DND-41 (cell line): ENCODE data around the gene MMP2.

Source experiments
- ATAC-seq: fragments of 200-7000 bp; cut with Tn5 transposase; 3 replicates; pipeline ENCODE4 v1.9.1; 2021; ENCODE audit warnings: low read depth; ENCODE audit not compliant: insufficient read depth
- DNase-seq: peaks from one replicate; pipeline ENCODE4 v3.0.0-alpha.2; 2020
- H2AFZ ChIP-seq: 2 replicates; pipeline ENCODE4 v1.6.0; 2012; ENCODE audit warnings: low read depth, low read length
- H3K27ac ChIP-seq: 2 replicates; pipeline ENCODE4 v1.5.1; 2012; ENCODE audit warnings: low read length, inconsistent platforms
- H3K27me3 ChIP-seq: fragments of 200-600 bp; sonication (generic); 2 replicates; pipeline ENCODE4 v1.6.0; 2012; ENCODE audit warnings: low read length, mild to moderate bottlenecking, inconsistent platforms; ENCODE audit not compliant: insufficient read depth, poor library complexity
- H3K36me3 ChIP-seq: 2 replicates; pipeline ENCODE4 v1.5.1; 2012; ENCODE audit warnings: low read length, inconsistent platforms; ENCODE audit not compliant: insufficient read depth
- H3K4me1 ChIP-seq: 2 replicates; pipeline ENCODE4 v1.5.1; 2012; ENCODE audit warnings: mild to moderate bottlenecking, low read length; ENCODE audit not compliant: insufficient read depth
- H3K4me2 ChIP-seq: 2 replicates; pipeline ENCODE4 v1.6.0; 2012; ENCODE audit warnings: mild to moderate bottlenecking, moderate library complexity, low read length, inconsistent platforms; ENCODE audit not compliant: insufficient read depth
- H3K4me3 ChIP-seq, 2 experiments: fragments of 200-600 bp in 1 of 2; shearing (Covaris generic) in 1 of 2; 2 replicates each; pipeline ENCODE4 v1.5.1; 2012 to 2016; ENCODE audit warnings: inconsistent platforms in 2 of 2, low read length in 2 of 2, mild to moderate bottlenecking in 2 of 2, low read depth in 1 of 2, moderate library complexity in 1 of 2
- H3K79me2 ChIP-seq: 2 replicates; pipeline ENCODE4 v1.6.0; 2012; ENCODE audit warnings: low read length, inconsistent platforms; ENCODE audit not compliant: insufficient read depth
- H3K9ac ChIP-seq: 2 replicates; pipeline ENCODE4 v1.6.0; 2012; ENCODE audit warnings: low read depth, mild to moderate bottlenecking, inconsistent platforms, low read length, moderate library complexity
- H3K9me3 ChIP-seq: 2 replicates; pipeline ENCODE4 v1.5.1; 2012; ENCODE audit warnings: low read length, moderate library complexity, mild to moderate bottlenecking, inconsistent platforms; ENCODE audit not compliant: insufficient read depth, severe bottlenecking
- H4K20me1 ChIP-seq: 2 replicates; pipeline ENCODE4 v1.6.0; 2012; ENCODE audit warnings: low read length; ENCODE audit not compliant: insufficient read depth
- CTCF ChIP-seq: IDR thresholded peaks from 2 replicates; pipeline ENCODE4 v1.5.1; 2012; ENCODE audit warnings: borderline replicate concordance, low read length, moderate library complexity, mild to moderate bottlenecking; ENCODE audit not compliant: poor library complexity, severe bottlenecking; ENCODE audit errors: extremely low read depth
- EZH2 ChIP-seq: IDR thresholded peaks from 3 replicates; pipeline ENCODE4 v1.6.1; 2012; ENCODE audit warnings: borderline replicate concordance, low read depth, mild to moderate bottlenecking, moderate library complexity, low read length, inconsistent platforms; ENCODE audit not compliant: severe bottlenecking

Gene MMP2

GRCh38 chr16:55526441-55526840 lies 47.4 kb downstream of the MMP2 start:
- Histone ChIP-seq H3K4me3 (no peak overlapping the region), H3K79me2 (no peaks in the 10 kb centered on the region), H3K36me3 (no peaks in the 10 kb centered on the region), H3K9ac (no peak overlapping the region), H3K27ac (no peak overlapping the region), H3K27me3 (peaks cover 4% of the 10 kb centered on the region), H4K20me1 (no peaks in the 10 kb centered on the region), H2AFZ (no peak overlapping the region), H3K4me1 (no peaks in the 10 kb centered on the region), H3K9me3 (peaks cover 8% of the 10 kb centered on the region), H3K4me2 (no peak overlapping the region)
- ATAC-seq (no peak), DNase-seq (no peak)
- TF ChIP-seq CTCF (no peak), EZH2 (no peak)

- Histone ChIP-seq H3K36me3 (no peaks in the 10 kb centered on the region), H3K9ac (no peak overlapping the region), H3K79me2 (no peaks in the 10 kb centered on the region), H4K20me1 (no peaks in the 10 kb centered on the region), H3K4me3 (no peak overlapping the region), H3K4me2 (no peak overlapping the region), H3K9me3 (no peaks in the 10 kb centered on the region), H3K4me1 (no peaks in the 10 kb centered on the region), H3K27me3 (peaks cover 4% of the 10 kb centered on the region), H2AFZ (no peak overlapping the region), H3K27ac (no peak overlapping the region)
- no peak for TF ChIP-seq CTCF
- TF ChIP-seq EZH2 = no peak
- no peak for ATAC-seq
- DNase-seq = no peak
These were observed 48.9 kb downstream of the MMP2 start for GRCh38 chr16:55527885-55528284.

- Histone ChIP-seq H3K27me3 (peaks cover 4% of the 10 kb centered on the region), H4K20me1 (no peaks in the 10 kb centered on the region), H3K79me2 (no peaks in the 10 kb centered on the region), H3K36me3 (no peaks in the 10 kb centered on the region), H2AFZ (no peak overlapping the region), H3K9me3 (no peaks in the 10 kb centered on the region), H3K4me2 (no peak overlapping the region), H3K27ac (no peak overlapping the region), H3K9ac (no peak overlapping the region), H3K4me3 (no peak overlapping the region), H3K4me1 (no peaks in the 10 kb centered on the region)
- no peak for DNase-seq
- TF ChIP-seq EZH2 = no peak
- TF ChIP-seq CTCF = no peak
- ATAC-seq = no peak
These were observed 50.0 kb downstream of the MMP2 start for GRCh38 chr16:55529018-55529417.

- no peaks in the 10 kb centered on the region for H4K20me1 ChIP-seq
- H2AFZ ChIP-seq = no peak overlapping the region
- H3K27me3 ChIP-seq = peaks cover 4% of the 10 kb centered on the region
- no peak overlapping the region for H3K27ac ChIP-seq
- DNase-seq (no peak), ATAC-seq (no peak)
- no peak overlapping the region for H3K4me2 ChIP-seq
- no peaks in the 10 kb centered on the region for H3K4me1 ChIP-seq
- no peaks in the 10 kb centered on the region for H3K79me2 ChIP-seq
- no peaks in the 10 kb centered on the region for H3K9me3 ChIP-seq
- TF ChIP-seq EZH2 = no peak
- TF ChIP-seq CTCF = no peak
- no peaks in the 10 kb centered on the region for H3K36me3 ChIP-seq
- no peak overlapping the region for H3K4me3 ChIP-seq
- no peak overlapping the region for H3K9ac ChIP-seq
These were observed 51.4 kb downstream of the MMP2 start for GRCh38 chr16:55530316-55530856.
